HepG2 (cell line): ENCODE data around the gene DNM3. TPM values are rescaled to one million over a fixed set of nuclear protein-coding genes. Genes with fewer than 3 reads are reported as not detected.

ENCODE experiments used
- ATAC-seq: fragments of 200-7000 bp; cut with Tn5 transposase; 3 replicates; pipeline ENCODE4 v1.9.1; 2020; ENCODE audit warnings: mild to moderate bottlenecking, moderate library complexity
- BruUV-seq: library from RNA; stranded (reverse); fragments of 400-500 nt; replicated peaks from 2 replicates; lab custom pipeline; 2021; lab: Mats Ljungman, UMichigan
- CTCF ChIA-PET: fragments of 300-600 bp; formaldehyde crosslinking; extraction: SDS; loops from one replicate; lab custom pipeline; 2021; ENCODE audit warnings: low total read pairs, inconsistent platforms, low intra/inter-chr PET ratio; lab: Yijun Ruan, JAX
- POLR2A ChIA-PET: fragments of 350-600 bp; sonication (Branson Sonifier 250); formaldehyde crosslinking; loops from one replicate; lab custom pipeline; 2020; ENCODE audit warnings: antibody characterized with exemption, inconsistent platforms; lab: Yijun Ruan, JAX
- DNase-seq: peaks from one replicate; pipeline ENCODE4 v3.0.0-alpha.2; 2015; ENCODE audit warnings: low spot score
- FAIRE-seq: peaks from 3 replicates; lab custom pipeline; 2011; peaks lifted over from hg19 to GRCh38; lab: Jason Lieb, UNC
- H2AFZ ChIP-seq: one replicate; pipeline ENCODE4 v1.6.1; 2011; ENCODE audit warnings: low read length, inconsistent platforms
- H3K27ac ChIP-seq: fragments of 300-600 bp; 3 replicates; pipeline ENCODE4 v1.8.0; 2011; ENCODE audit warnings: mixed run types, mild to moderate bottlenecking, mixed read lengths, low read length, inconsistent platforms; ENCODE audit not compliant: insufficient read depth; ENCODE audit errors: extremely low read length
- H3K27me3 ChIP-seq, 2 experiments: fragments of 200-600 bp in 1 of 2; 2 replicates in 1 of 2; 3 replicates in 1 of 2; pipeline versions ENCODE4 v1.6.0 to v1.8.0; 2011; ENCODE audit warnings: low read length in 2 of 2, mild to moderate bottlenecking in 2 of 2, moderate library complexity in 2 of 2, inconsistent platforms in 1 of 2; ENCODE audit not compliant: insufficient read depth in 2 of 2, control insufficient read depth in 1 of 2
- H3K36me3 ChIP-seq, 2 experiments: fragments of 200-600 bp in 1 of 2; replicated peaks in 1 of 2; 2 replicates in 1 of 2; 3 replicates in 1 of 2; pipeline versions ENCODE4 v1.5.1 to v1.8.0; 2011; ENCODE audit warnings: low read length in 2 of 2, inconsistent platforms in 1 of 2; ENCODE audit not compliant: insufficient read depth in 2 of 2, control insufficient read depth in 1 of 2
- H3K4me1 ChIP-seq: 2 replicates; pipeline ENCODE4 v1.5.1; 2012; ENCODE audit warnings: low read length, inconsistent platforms; ENCODE audit not compliant: insufficient read depth
- H3K4me2 ChIP-seq: 2 replicates; pipeline ENCODE4 v1.6.0; 2011; ENCODE audit warnings: low read depth, low read length, inconsistent platforms
- H3K4me3 ChIP-seq, 3 experiments: fragments of 200-600 bp in 1 of 3; sonication (generic), shearing (Covaris generic) in 1 of 3; replicated peaks in 1 of 3; 2 replicates each; pipeline ENCODE4 v1.5.1; 2011 to 2016; ENCODE audit warnings: low read length in 3 of 3, inconsistent platforms in 2 of 3, low read depth in 2 of 3, mild to moderate bottlenecking in 2 of 3, control low read depth in 1 of 3, mixed read lengths in 1 of 3; ENCODE audit not compliant: insufficient read depth in 1 of 3
- H3K79me2 ChIP-seq: one replicate; pipeline ENCODE4 v1.6.1; 2011; ENCODE audit warnings: low read length, inconsistent platforms; ENCODE audit not compliant: insufficient read depth
- H3K9ac ChIP-seq: 2 replicates; pipeline ENCODE4 v1.6.0; 2011; ENCODE audit warnings: mild to moderate bottlenecking, low read depth, low read length, inconsistent platforms; ENCODE audit not compliant: insufficient read depth
- H3K9me3 ChIP-seq: 2 replicates; pipeline ENCODE4 v1.5.1; 2012; ENCODE audit warnings: mild to moderate bottlenecking, low read length
- H4K20me1 ChIP-seq: 2 replicates; pipeline ENCODE4 v1.6.0; 2011; ENCODE audit warnings: inconsistent platforms, mild to moderate bottlenecking, low read length, moderate library complexity; ENCODE audit not compliant: insufficient read depth
- ERF ChIP-seq: IDR thresholded peaks from 2 replicates; pipeline ENCODE4 v1.6.1; 2018; ENCODE audit warnings: missing biosample characterization, missing genetic modification reagents
- FOXM1 ChIP-seq: sonication (generic); formaldehyde crosslinking; IDR thresholded peaks from 2 replicates; pipeline ENCODE4 v1.5.0; 2020; ENCODE audit warnings: missing genetic modification reagents
- FOXP1 ChIP-seq, 2 experiments: fragments of 450-650 bp in 1 of 2; IDR thresholded peaks; 2 replicates each; pipeline ENCODE4 v1.6.1; 2017 to 2018; ENCODE audit warnings: antibody characterized with exemption in 1 of 2
- GATA4 ChIP-seq: sonication (generic); IDR thresholded peaks from 2 replicates; pipeline ENCODE4 v1.6.1; 2016; ENCODE audit warnings: antibody characterized with exemption, low read depth, borderline replicate concordance
- HMGA1 ChIP-seq: sonication (generic); formaldehyde crosslinking; conservative IDR thresholded peaks from 2 replicates; pipeline ENCODE4 v1.4.0; 2020; ENCODE audit warnings: missing genetic modification reagents
- KLF16 ChIP-seq, 2 experiments: sonication (generic) in 1 of 2; formaldehyde crosslinking in 1 of 2; IDR thresholded peaks; 2 replicates each; pipeline versions ENCODE4 v1.6.1 to v1.8.0; 2016 to 2023; ENCODE audit warnings: missing genetic modification reagents in 2 of 2, missing compliant biosample characterization in 1 of 2
- SKI ChIP-seq: fragments of 450-650 bp; IDR thresholded peaks from one replicate; pipeline ENCODE4 v1.6.1; 2018; ENCODE audit warnings: mild to moderate bottlenecking; ENCODE audit not compliant: partially characterized antibody
- TBL1XR1 ChIP-seq: fragments of 150-350 bp; IDR thresholded peaks from 2 replicates; pipeline ENCODE4 v1.6.1; 2014; ENCODE audit warnings: borderline replicate concordance, low read length; ENCODE audit not compliant: partially characterized antibody
- XBP1 ChIP-seq: sonication (generic); formaldehyde crosslinking; IDR thresholded peaks from 2 replicates; pipeline ENCODE4 v1.5.0; 2020; ENCODE audit warnings: missing genetic modification reagents
- YEATS4 ChIP-seq: sonication (generic); formaldehyde crosslinking; IDR thresholded peaks from 2 replicates; pipeline ENCODE4 v1.4.0; 2020; ENCODE audit warnings: missing genetic modification reagents, borderline replicate concordance
- ZNF234 ChIP-seq: sonication (generic); formaldehyde crosslinking; conservative IDR thresholded peaks from 2 replicates; pipeline ENCODE4 v1.5.1; 2020; ENCODE audit warnings: mild to moderate bottlenecking, missing genetic modification reagents
- WGBS: methylation state at CpG from one replicate; pipeline ENCODE4 v1.1.6; 2017; ENCODE audit warnings: low lambda C conversion rate; 5-methylcytosine and 5-hydroxymethylcytosine counted together
- in situ Hi-C: cut with HindIII; loops from 2 replicates; pipeline ENCODE4 v1.10.0; 2017; ENCODE audit warnings: low pct_unique_long_range_greater_than_20kb; ENCODE audit not compliant: extremely low pct_ligation_motif_present
- intact Hi-C: fragments of 100-400 bp; cut with micrococcal nuclease; formaldehyde crosslinking; loops from one replicate; pipeline ENCODE4 v1.10.0; 2022; ENCODE audit not compliant: unreplicated experiment
- polyA plus RNA-seq, 8 experiments: library from polyadenylated mRNA; depleted of rRNA in 3 of 8; stranded (reverse) in 7 of 8; unstranded in 1 of 8; fragments of >200 nt; fragmentation: Illumina TruSeq in 4 of 8; extraction: Trizol in 4 of 8; gene quantifications; 2 replicates each; pipeline versions ENCODE4 v1.2.1 to v1.2.3, GENCODE V29; 2011 to 2016; ENCODE audit warnings: low read depth in 4 of 8, missing spikeins in 1 of 8, mixed read lengths in 1 of 8; ENCODE audit not compliant: insufficient read depth in 1 of 8
- total RNA-seq, 5 experiments: library from RNA; depleted of rRNA; stranded (reverse); fragments of >200 nt; fragmentation: Illumina TruSeq; extraction: Trizol; gene quantifications; 2 replicates each; pipeline ENCODE4 v1.2.3, GENCODE V29; 2016; ENCODE audit warnings: low read depth in 1 of 5
- TF ChIP-seq, protein P1 (sequence below): sonication (generic); formaldehyde crosslinking; conservative IDR thresholded peaks from 2 replicates; pipeline ENCODE4 v1.8.0; 2022; ENCODE audit warnings: missing genetic modification reagents
- TF ChIP-seq, protein P2 (sequence below): sonication (generic); formaldehyde crosslinking; IDR thresholded peaks from 2 replicates; pipeline ENCODE4 v1.4.0; 2020; ENCODE audit warnings: low read depth, missing genetic modification reagents
- TF ChIP-seq, protein P3 (sequence below): sonication (generic); formaldehyde crosslinking; IDR thresholded peaks from 2 replicates; pipeline ENCODE4 v1.4.0; 2020; ENCODE audit warnings: missing genetic modification reagents, borderline replicate concordance
- TF ChIP-seq, protein P4 (sequence below): sonication (generic); formaldehyde crosslinking; IDR thresholded peaks from 2 replicates; pipeline ENCODE4 v1.4.0; 2020; ENCODE audit warnings: missing genetic modification reagents

Gene DNM3
- total and polyA plus RNA-seq, 2 of the 13 experiments (the other 11 are each of a cell fraction or from before 2014, with no cell fraction given): 0.05 TPM; not detected in 1

DNA sequence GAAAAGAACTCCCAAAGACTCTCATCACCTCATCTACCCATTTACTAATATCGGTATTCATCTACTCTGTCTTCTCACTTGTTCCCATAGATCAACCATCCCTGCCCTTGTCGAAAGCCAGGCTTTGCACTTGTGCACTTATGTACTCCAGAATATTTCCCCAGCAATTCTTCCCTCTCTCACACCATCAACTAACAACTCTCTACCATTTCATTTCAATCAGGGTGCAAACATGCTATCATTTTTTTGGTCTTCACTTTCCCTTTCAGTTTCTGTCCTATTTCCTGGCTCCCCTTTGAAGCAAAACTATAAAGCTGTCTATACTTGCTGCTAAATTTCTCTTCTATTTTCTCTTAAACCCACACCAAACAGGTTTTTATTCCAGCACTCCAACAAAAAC, 585.9 kb downstream of the DNM3 start:
- ChIA-PET POLR2A (no interaction called here), CTCF (no interaction called here)
- Histone ChIP-seq H3K27ac (no peak overlapping the region), H3K9me3 (no peaks in the 10 kb centered on the region), H3K9ac (no peak overlapping the region), H3K4me2 (no peak overlapping the region), H3K4me3 (no peak overlapping the region), H3K4me1 (peaks cover 20% of the 10 kb centered on the region), H2AFZ (no peak overlapping the region), H3K79me2 (no peaks in the 10 kb centered on the region), H4K20me1 (no peaks in the 10 kb centered on the region), H3K36me3 (no peaks in the 10 kb centered on the region), H3K27me3 (no peaks in the 10 kb centered on the region)
- no TSS peak for BruUV-seq
- WGBS: 61% methylated on average over 2 of the region's 2 CpGs
- ATAC-seq: no peak
- no peak for DNase-seq
- in situ Hi-C loops: loop anchor here (10.0 kb wide), 1 partner anchor 298 kb away; no protein-coding TSS in a partner anchor
- intact Hi-C loops: no loop called here
- no peak for FAIRE-seq
- TF ChIP-seq XBP1 (CRISPR knock-in tag): no peak
- no peak for TF ChIP-seq ERF
- TF ChIP-seq KLF16 (CRISPR knock-in tag; IDR thresholded peaks at IDR 0.05): no peak
- no peak for TF ChIP-seq YEATS4 (CRISPR knock-in tag)
- TF ChIP-seq, protein P1, sequence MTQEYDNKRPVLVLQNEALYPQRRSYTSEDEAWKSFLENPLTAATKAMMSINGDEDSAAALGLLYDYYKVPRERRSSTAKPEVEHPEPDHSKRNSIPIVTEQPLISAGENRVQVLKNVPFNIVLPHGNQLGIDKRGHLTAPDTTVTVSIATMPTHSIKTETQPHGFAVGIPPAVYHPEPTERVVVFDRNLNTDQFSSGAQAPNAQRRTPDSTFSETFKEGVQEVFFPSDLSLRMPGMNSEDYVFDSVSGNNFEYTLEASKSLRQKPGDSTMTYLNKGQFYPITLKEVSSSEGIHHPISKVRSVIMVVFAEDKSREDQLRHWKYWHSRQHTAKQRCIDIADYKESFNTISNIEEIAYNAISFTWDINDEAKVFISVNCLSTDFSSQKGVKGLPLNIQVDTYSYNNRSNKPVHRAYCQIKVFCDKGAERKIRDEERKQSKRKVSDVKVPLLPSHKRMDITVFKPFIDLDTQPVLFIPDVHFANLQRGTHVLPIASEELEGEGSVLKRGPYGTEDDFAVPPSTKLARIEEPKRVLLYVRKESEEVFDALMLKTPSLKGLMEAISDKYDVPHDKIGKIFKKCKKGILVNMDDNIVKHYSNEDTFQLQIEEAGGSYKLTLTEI (CRISPR knock-in tag): no peak
- TF ChIP-seq, protein P2, sequence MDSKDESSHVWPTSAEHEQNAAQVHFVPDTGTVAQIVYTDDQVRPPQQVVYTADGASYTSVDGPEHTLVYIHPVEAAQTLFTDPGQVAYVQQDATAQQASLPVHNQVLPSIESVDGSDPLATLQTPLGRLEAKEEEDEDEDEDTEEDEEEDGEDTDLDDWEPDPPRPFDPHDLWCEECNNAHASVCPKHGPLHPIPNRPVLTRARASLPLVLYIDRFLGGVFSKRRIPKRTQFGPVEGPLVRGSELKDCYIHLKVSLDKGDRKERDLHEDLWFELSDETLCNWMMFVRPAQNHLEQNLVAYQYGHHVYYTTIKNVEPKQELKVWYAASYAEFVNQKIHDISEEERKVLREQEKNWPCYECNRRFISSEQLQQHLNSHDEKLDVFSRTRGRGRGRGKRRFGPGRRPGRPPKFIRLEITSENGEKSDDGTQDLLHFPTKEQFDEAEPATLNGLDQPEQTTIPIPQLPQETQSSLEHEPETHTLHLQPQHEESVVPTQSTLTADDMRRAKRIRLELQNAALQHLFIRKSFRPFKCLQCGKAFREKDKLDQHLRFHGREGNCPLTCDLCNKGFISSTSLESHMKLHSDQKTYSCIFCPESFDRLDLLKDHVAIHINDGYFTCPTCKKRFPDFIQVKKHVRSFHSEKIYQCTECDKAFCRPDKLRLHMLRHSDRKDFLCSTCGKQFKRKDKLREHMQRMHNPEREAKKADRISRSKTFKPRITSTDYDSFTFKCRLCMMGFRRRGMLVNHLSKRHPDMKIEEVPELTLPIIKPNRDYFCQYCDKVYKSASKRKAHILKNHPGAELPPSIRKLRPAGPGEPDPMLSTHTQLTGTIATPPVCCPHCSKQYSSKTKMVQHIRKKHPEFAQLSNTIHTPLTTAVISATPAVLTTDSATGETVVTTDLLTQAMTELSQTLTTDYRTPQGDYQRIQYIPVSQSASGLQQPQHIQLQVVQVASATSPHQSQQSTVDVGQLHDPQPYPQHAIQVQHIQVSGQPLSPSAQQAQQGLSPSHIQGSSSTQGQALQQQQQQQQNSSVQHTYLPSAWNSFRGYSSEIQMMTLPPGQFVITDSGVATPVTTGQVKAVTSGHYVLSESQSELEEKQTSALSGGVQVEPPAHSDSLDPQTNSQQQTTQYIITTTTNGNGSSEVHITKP: no peak
- no peak for TF ChIP-seq GATA4
- TF ChIP-seq SKI: no peak
- TF ChIP-seq, protein P3, sequence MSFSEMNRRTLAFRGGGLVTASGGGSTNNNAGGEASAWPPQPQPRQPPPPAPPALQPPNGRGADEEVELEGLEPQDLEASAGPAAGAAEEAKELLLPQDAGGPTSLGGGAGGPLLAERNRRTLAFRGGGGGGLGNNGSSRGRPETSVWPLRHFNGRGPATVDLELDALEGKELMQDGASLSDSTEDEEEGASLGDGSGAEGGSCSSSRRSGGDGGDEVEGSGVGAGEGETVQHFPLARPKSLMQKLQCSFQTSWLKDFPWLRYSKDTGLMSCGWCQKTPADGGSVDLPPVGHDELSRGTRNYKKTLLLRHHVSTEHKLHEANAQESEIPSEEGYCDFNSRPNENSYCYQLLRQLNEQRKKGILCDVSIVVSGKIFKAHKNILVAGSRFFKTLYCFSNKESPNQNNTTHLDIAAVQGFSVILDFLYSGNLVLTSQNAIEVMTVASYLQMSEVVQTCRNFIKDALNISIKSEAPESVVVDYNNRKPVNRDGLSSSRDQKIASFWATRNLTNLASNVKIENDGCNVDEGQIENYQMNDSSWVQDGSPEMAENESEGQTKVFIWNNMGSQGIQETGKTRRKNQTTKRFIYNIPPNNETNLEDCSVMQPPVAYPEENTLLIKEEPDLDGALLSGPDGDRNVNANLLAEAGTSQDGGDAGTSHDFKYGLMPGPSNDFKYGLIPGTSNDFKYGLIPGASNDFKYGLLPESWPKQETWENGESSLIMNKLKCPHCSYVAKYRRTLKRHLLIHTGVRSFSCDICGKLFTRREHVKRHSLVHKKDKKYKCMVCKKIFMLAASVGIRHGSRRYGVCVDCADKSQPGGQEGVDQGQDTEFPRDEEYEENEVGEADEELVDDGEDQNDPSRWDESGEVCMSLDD (CRISPR knock-in tag): no peak
- no peak for TF ChIP-seq TBL1XR1
- no peak for TF ChIP-seq FOXM1 (CRISPR knock-in tag)
- TF ChIP-seq, protein P4, sequence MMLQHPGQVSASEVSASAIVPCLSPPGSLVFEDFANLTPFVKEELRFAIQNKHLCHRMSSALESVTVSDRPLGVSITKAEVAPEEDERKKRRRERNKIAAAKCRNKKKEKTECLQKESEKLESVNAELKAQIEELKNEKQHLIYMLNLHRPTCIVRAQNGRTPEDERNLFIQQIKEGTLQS: no peak
- no peak for TF ChIP-seq HMGA1 (CRISPR knock-in tag)
- TF ChIP-seq ZNF234 (CRISPR knock-in tag): no peak
- TF ChIP-seq FOXP1 (IDR thresholded peaks at IDR 0.05): no peak
- TF ChIP-seq FOXP1 (CRISPR knock-in tag; IDR thresholded peaks at IDR 0.05): no peak
